ENCODE data around the gene CSH1. TPM values are rescaled to one million over a fixed set of nuclear protein-coding genes. Genes with fewer than 3 reads are reported as not detected.
"Not testable (repeated sequence)": the region's sequence is repeated elsewhere in the genome, so short reads cannot be mapped to it uniquely, and the experiment has no call there.

The CSH1 gene
- total RNA-seq, 1 donor, result not detected

- TF ChIP-seq CTCF (IDR thresholded peaks at IDR 0.05; ENCODE audit: insufficient read depth, low read length), result no peak
- no peak for DNase-seq (ENCODE audit: low read depth)
- H3K4me3 ChIP-seq (ENCODE audit: low read depth, low read length), result no peak overlapping the region
These were observed 32.8 kb upstream of the CSH1 start for GRCh38 chr17:63928966-63929695.

DNA sequence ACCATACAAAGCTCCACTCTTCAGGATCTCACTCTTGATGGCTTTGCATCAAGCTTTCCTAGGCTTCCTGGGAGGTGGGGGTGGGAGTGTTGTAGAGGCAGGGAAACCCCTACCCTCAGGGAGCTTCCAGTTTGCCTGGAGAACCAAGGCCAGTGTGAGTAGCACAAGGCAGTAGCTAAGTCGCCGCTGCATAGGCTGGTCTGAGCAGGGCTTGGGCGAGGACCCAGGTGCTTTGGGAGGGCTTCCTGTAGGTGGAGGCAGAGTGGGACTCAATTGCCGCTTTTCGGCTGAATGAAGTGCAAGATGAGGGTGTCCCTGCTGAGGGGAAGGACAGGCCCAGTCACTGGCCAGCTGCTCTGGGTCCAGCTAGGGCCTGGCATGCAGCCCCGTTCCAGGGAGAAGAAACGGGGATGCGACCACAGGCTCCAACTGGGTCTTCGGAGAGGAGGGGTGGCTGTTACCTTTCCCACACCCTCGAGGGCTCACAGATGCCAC lies 31.8 kb upstream of the CSH1 start:
- no peak overlapping the region for H3K4me3 ChIP-seq (ENCODE audit: low read depth, low read length)
- no peak for TF ChIP-seq CTCF (IDR thresholded peaks at IDR 0.05; ENCODE audit: insufficient read depth, low read length)
- no peak for DNase-seq (ENCODE audit: low read depth)

DNA sequence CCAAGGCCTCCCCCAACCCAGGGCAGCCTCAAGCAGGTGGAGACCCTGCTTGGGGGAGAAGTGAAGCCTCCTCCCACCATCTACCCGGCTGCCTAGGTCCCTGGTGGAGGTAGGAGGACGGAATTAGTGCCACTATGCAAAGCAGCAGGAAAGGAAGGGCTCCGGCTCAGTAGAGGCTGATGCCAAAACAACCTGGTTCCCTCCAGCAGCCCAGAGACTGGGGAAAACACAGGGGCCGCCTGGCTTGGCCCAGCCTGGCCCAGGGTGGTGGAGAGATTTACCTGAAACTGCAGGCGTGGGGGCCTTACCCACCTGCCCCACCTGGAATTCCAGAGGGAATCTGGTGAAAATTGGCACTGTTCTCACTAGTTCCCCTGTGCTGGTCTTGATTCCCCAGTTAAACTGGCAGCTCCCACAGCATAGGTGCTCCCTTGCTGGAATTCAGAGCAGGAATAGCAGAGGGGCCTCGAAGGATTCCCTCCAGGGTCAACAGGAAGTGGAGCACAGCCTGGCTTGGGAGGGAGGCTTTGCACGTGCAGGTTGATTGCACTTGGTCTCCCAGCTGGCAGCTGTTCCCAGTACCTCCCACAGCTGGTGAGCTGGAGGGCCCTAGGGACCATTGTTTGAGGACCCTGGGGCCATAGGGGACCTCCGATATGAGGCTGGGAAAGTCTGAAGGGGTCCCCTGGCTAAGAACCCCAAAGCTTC lies 31.2 kb upstream of the CSH1 start:
- no peak for DNase-seq (ENCODE audit: low read depth)
- no peak overlapping the region for H3K4me3 ChIP-seq (ENCODE audit: low read depth, low read length)
- no peak for TF ChIP-seq CTCF (IDR thresholded peaks at IDR 0.05; ENCODE audit: insufficient read depth, low read length)

- DNase-seq (ENCODE audit: low read depth), result no peak
- no peak overlapping the region for H3K4me3 ChIP-seq (ENCODE audit: low read depth, low read length)
- no peak for TF ChIP-seq CTCF (IDR thresholded peaks at IDR 0.05; ENCODE audit: insufficient read depth, low read length)
These were observed 29.8 kb upstream of the CSH1 start for GRCh38 chr17:63926164-63926563.

GRCh38 chr17:63925615-63926014 lies 29.2 kb upstream of the CSH1 start:
- DNase-seq (ENCODE audit: low read depth), result no peak
- TF ChIP-seq CTCF (IDR thresholded peaks at IDR 0.05; ENCODE audit: insufficient read depth, low read length), result no peak
- no peak overlapping the region for H3K4me3 ChIP-seq (ENCODE audit: low read depth, low read length)

- DNase-seq (ENCODE audit: low read depth); H3K4me3 ChIP-seq (ENCODE audit: low read depth, low read length): not testable (repeated sequence)
These were observed 26.0 kb upstream of the CSH1 start for GRCh38 chr17:63922402-63922801.

DNA sequence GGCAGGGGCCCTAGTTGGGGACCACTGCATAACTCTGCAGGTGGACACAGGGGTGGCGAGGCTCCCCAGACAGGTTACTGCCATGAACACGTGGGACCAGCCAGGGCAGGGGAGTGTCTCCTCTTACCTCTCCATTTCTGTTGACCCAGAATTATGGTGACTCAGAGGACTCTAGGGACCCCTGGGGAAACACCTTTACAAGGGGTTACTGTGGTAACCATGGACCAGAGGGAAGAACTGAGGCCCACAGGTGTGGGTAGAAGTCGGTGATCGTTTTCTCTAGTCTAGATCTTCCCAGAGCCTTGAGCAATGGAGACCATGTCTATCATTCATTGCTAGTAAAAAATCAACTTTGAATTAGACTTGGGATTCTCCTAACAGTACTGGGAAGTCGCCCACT lies 24.4 kb upstream of the CSH1 start:
- not testable (repeated sequence) for DNase-seq (ENCODE audit: low read depth)

GRCh38 chr17:63920050-63920449 lies 23.7 kb upstream of the CSH1 start:
- H3K4me3 ChIP-seq (ENCODE audit: low read depth, low read length), result not testable (repeated sequence)
- DNase-seq (ENCODE audit: low read depth), result peak; percentile 14

More for the DNA sequence above, 24.4 kb upstream of the CSH1 start:
- H3K4me3 ChIP-seq (ENCODE audit: low read depth, low read length), result not testable (repeated sequence)
